WTC11 (cell line): ENCODE results near the gene HPCA. TPM values are rescaled to one million over a fixed set of nuclear protein-coding genes. Genes with fewer than 3 reads are reported as not detected.

ENCODE experiments used
- ATAC-seq: fragments of 200-7000 bp; cut with Tn5 transposase; 2 replicates; pipeline ENCODE4 v1.10.0; 2021; ENCODE audit warnings: mild to moderate bottlenecking, moderate library complexity
- CTCF ChIA-PET: fragments of 300-600 bp; sonication (Branson Sonifier 250); formaldehyde crosslinking; loops from one replicate; lab custom pipeline; 2021; ENCODE audit warnings: antibody characterized with exemption; lab: Charles Lee
- POLR2A ChIA-PET: fragments of 350-600 bp; sonication (Branson Sonifier 250); formaldehyde crosslinking; loops from one replicate; lab custom pipeline; 2021; ENCODE audit warnings: antibody characterized with exemption; lab: Charles Lee
- DNase-seq: peaks from one replicate; pipeline ENCODE4 v3.0.0; 2021; ENCODE audit warnings: low spot score
- H3K27ac Mint-ChIP-seq: 2 replicates; pipeline ENCODE4 v1.8.0; 2021; ENCODE audit warnings: mixed read lengths
- H3K27me3 Mint-ChIP-seq: 2 replicates; pipeline ENCODE4 v1.8.0; 2021; ENCODE audit warnings: low read depth, mild to moderate bottlenecking, moderate library complexity, mixed read lengths
- H3K36me3 Mint-ChIP-seq: 2 replicates; pipeline ENCODE4 v1.8.0; 2021; ENCODE audit warnings: mixed read lengths
- H3K4me1 Mint-ChIP-seq: 2 replicates; pipeline ENCODE4 v1.8.0; 2022; ENCODE audit warnings: mixed read lengths
- H3K4me3 Mint-ChIP-seq: 2 replicates; pipeline ENCODE4 v1.8.0; 2021; ENCODE audit warnings: mild to moderate bottlenecking, moderate library complexity, mixed read lengths
- H3K9me3 Mint-ChIP-seq: 2 replicates; pipeline ENCODE4 v1.8.0; 2021; ENCODE audit warnings: mixed read lengths
- AFF4 ChIP-seq: sonication (generic); formaldehyde crosslinking; IDR thresholded peaks from 2 replicates; pipeline ENCODE4 v1.8.1; 2023; ENCODE audit warnings: mild to moderate bottlenecking, missing genetic modification reagents, borderline replicate concordance
- CREB1 ChIP-seq: sonication (generic); formaldehyde crosslinking; IDR thresholded peaks from 2 replicates; pipeline ENCODE4 v1.8.0; 2023; ENCODE audit warnings: mild to moderate bottlenecking, missing genetic modification reagents
- ESRRA ChIP-seq: sonication (generic); formaldehyde crosslinking; IDR thresholded peaks from 2 replicates; pipeline ENCODE4 v1.8.1; 2022; ENCODE audit warnings: mild to moderate bottlenecking, missing genetic modification reagents, borderline replicate concordance
- FOXK1 ChIP-seq: sonication (generic); formaldehyde crosslinking; IDR thresholded peaks from 2 replicates; pipeline ENCODE4 v1.8.0; 2022; ENCODE audit warnings: mild to moderate bottlenecking, moderate library complexity, missing genetic modification reagents
- HMGA2 ChIP-seq: fragments of 250-450 bp; sonication (Bioruptor Pico); IDR thresholded peaks from 2 replicates; pipeline ENCODE4 v1.4.0; 2021; ENCODE audit warnings: mild to moderate bottlenecking, moderate library complexity
- JAZF1 ChIP-seq: fragments of 250-450 bp; sonication (Bioruptor Pico); IDR thresholded peaks from 2 replicates; pipeline ENCODE4 v1.9.0; 2021; ENCODE audit warnings: moderate library complexity, mild to moderate bottlenecking, inconsistent platforms
- OVOL2 ChIP-seq: fragments of 250-450 bp; sonication (Bioruptor Pico); IDR thresholded peaks from 2 replicates; pipeline ENCODE4 v1.9.0; 2021; ENCODE audit warnings: mild to moderate bottlenecking, borderline replicate concordance
- SMAD4 ChIP-seq: sonication (generic); formaldehyde crosslinking; IDR thresholded peaks from 2 replicates; pipeline ENCODE4 v1.8.0; 2022; ENCODE audit warnings: mild to moderate bottlenecking, missing genetic modification reagents
- SP1 ChIP-seq: sonication (generic); formaldehyde crosslinking; conservative IDR thresholded peaks from 2 replicates; pipeline ENCODE4 v1.8.1; 2022; ENCODE audit warnings: missing genetic modification reagents
- TEAD1 ChIP-seq: sonication (generic); formaldehyde crosslinking; IDR thresholded peaks from 2 replicates; pipeline ENCODE4 v1.8.0; 2022; ENCODE audit warnings: mild to moderate bottlenecking, missing genetic modification reagents
- ZBTB43 ChIP-seq: sonication (generic); formaldehyde crosslinking; IDR thresholded peaks from 2 replicates; pipeline ENCODE4 v1.8.1; 2023; ENCODE audit warnings: mild to moderate bottlenecking, missing genetic modification reagents
- ZNF219 ChIP-seq: sonication (generic); formaldehyde crosslinking; IDR thresholded peaks from 2 replicates; pipeline ENCODE4 v1.8.0; 2023; ENCODE audit warnings: missing genetic modification reagents, mild to moderate bottlenecking, borderline replicate concordance
- ZNF232 ChIP-seq: sonication (generic); formaldehyde crosslinking; IDR thresholded peaks from 2 replicates; pipeline ENCODE4 v1.8.0; 2022; ENCODE audit warnings: mild to moderate bottlenecking, missing genetic modification reagents
- total RNA-seq: library from RNA; stranded (reverse); gene quantifications from 3 replicates; pipeline ENCODE4 v1.2.3, GENCODE V29; 2021
- TF ChIP-seq, protein P1 (sequence below): fragments of 200-600 bp; IDR thresholded peaks from 2 replicates; pipeline ENCODE4 v1.8.0; 2022; ENCODE audit warnings: antibody characterized with exemption
- TF ChIP-seq, protein P2 (sequence below): sonication (generic); formaldehyde crosslinking; IDR thresholded peaks from 2 replicates; pipeline ENCODE4 v1.8.1; 2022; ENCODE audit warnings: mild to moderate bottlenecking, missing genetic modification reagents, moderate library complexity, borderline replicate concordance
- TF ChIP-seq, protein P3 (sequence below): fragments of 250-450 bp; sonication (Bioruptor Pico); IDR thresholded peaks from 2 replicates; pipeline ENCODE4 v1.9.0; 2021; ENCODE audit warnings: mild to moderate bottlenecking
- TF ChIP-seq, protein P4 (sequence below): sonication (generic); formaldehyde crosslinking; IDR thresholded peaks from 2 replicates; pipeline ENCODE4 v1.8.1; 2022; ENCODE audit warnings: low read depth, mild to moderate bottlenecking, moderate library complexity, missing genetic modification reagents, borderline replicate concordance

HPCA gene
- total RNA-seq, 1 experiment from 2014 or later: 1.9 TPM

GRCh38 chr1:32878183-32878582 is 8.1 kb upstream of the HPCA start:
- no peak for ATAC-seq
- Mint-ChIP-seq H3K27ac (no peak overlapping the region; the same call in 1 of the 2 replicates), H3K4me3 (no peak overlapping the region), H3K9me3 (no peaks in the 10 kb centered on the region), H3K36me3 (no peaks in the 10 kb centered on the region), H3K27me3 (peaks cover 2% of the 10 kb centered on the region; the same call in 1 of the 2 replicates), H3K4me1 (peaks cover 26% of the 10 kb centered on the region)
- ChIA-PET CTCF (interaction anchor here (0.7 to 1.9 kb wide), 9 partner anchors 9 to 208 kb away, joined by 3 to 22 read pairs (median 4); partner anchors contain the start of genes AZIN2 and HPCA), POLR2A (no interaction called here)
- TF ChIP-seq TEAD1 (CRISPR knock-in tag): no peak
- no peak for TF ChIP-seq SP1 (CRISPR knock-in tag)
- no peak for TF ChIP-seq FOXK1 (CRISPR knock-in tag)
- TF ChIP-seq ESRRA (CRISPR knock-in tag): no peak
- TF ChIP-seq, protein P1, sequence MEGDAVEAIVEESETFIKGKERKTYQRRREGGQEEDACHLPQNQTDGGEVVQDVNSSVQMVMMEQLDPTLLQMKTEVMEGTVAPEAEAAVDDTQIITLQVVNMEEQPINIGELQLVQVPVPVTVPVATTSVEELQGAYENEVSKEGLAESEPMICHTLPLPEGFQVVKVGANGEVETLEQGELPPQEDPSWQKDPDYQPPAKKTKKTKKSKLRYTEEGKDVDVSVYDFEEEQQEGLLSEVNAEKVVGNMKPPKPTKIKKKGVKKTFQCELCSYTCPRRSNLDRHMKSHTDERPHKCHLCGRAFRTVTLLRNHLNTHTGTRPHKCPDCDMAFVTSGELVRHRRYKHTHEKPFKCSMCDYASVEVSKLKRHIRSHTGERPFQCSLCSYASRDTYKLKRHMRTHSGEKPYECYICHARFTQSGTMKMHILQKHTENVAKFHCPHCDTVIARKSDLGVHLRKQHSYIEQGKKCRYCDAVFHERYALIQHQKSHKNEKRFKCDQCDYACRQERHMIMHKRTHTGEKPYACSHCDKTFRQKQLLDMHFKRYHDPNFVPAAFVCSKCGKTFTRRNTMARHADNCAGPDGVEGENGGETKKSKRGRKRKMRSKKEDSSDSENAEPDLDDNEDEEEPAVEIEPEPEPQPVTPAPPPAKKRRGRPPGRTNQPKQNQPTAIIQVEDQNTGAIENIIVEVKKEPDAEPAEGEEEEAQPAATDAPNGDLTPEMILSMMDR: no peak
- no peak for TF ChIP-seq CREB1 (CRISPR knock-in tag)
- no peak for TF ChIP-seq ZBTB43 (CRISPR knock-in tag)
- TF ChIP-seq, protein P2, sequence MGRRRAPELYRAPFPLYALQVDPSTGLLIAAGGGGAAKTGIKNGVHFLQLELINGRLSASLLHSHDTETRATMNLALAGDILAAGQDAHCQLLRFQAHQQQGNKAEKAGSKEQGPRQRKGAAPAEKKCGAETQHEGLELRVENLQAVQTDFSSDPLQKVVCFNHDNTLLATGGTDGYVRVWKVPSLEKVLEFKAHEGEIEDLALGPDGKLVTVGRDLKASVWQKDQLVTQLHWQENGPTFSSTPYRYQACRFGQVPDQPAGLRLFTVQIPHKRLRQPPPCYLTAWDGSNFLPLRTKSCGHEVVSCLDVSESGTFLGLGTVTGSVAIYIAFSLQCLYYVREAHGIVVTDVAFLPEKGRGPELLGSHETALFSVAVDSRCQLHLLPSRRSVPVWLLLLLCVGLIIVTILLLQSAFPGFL (CRISPR knock-in tag): no peak
- no peak for TF ChIP-seq OVOL2 (CRISPR knock-in tag)
- TF ChIP-seq ZNF232 (CRISPR knock-in tag): no peak
- no peak for TF ChIP-seq JAZF1 (CRISPR knock-in tag)
- no peak for TF ChIP-seq HMGA2 (CRISPR knock-in tag)
- TF ChIP-seq AFF4 (CRISPR knock-in tag): no peak
- TF ChIP-seq, protein P3, sequence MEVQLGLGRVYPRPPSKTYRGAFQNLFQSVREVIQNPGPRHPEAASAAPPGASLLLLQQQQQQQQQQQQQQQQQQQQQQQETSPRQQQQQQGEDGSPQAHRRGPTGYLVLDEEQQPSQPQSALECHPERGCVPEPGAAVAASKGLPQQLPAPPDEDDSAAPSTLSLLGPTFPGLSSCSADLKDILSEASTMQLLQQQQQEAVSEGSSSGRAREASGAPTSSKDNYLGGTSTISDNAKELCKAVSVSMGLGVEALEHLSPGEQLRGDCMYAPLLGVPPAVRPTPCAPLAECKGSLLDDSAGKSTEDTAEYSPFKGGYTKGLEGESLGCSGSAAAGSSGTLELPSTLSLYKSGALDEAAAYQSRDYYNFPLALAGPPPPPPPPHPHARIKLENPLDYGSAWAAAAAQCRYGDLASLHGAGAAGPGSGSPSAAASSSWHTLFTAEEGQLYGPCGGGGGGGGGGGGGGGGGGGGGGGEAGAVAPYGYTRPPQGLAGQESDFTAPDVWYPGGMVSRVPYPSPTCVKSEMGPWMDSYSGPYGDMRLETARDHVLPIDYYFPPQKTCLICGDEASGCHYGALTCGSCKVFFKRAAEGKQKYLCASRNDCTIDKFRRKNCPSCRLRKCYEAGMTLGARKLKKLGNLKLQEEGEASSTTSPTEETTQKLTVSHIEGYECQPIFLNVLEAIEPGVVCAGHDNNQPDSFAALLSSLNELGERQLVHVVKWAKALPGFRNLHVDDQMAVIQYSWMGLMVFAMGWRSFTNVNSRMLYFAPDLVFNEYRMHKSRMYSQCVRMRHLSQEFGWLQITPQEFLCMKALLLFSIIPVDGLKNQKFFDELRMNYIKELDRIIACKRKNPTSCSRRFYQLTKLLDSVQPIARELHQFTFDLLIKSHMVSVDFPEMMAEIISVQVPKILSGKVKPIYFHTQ: no peak
- no peak for DNase-seq

GRCh38 chr1:32878637-32879041 is 7.7 kb upstream of the HPCA start:
- ATAC-seq (no peak), DNase-seq (no peak)
- POLR2A ChIA-PET: no interaction called here
- CTCF ChIA-PET: interaction anchor here (0.7 to 1.9 kb wide), 9 partner anchors 8 to 208 kb away, joined by 3 to 22 read pairs (median 4); partner anchors contain the start of genes AZIN2 and HPCA
- H3K27me3 Mint-ChIP-seq: peaks cover 6% of the 10 kb centered on the region
- H3K9me3 Mint-ChIP-seq: no peaks in the 10 kb centered on the region
- no peaks in the 10 kb centered on the region for H3K36me3 Mint-ChIP-seq
- no peak overlapping the region for H3K4me3 Mint-ChIP-seq
- peaks cover 27% of the 10 kb centered on the region for H3K4me1 Mint-ChIP-seq
- H3K27ac Mint-ChIP-seq: no peak overlapping the region
- TF ChIP-seq AFF4 (CRISPR knock-in tag) (no peak), SMAD4 (CRISPR knock-in tag) (no peak), ZNF219 (CRISPR knock-in tag) (no peak), CREB1 (CRISPR knock-in tag) (no peak)
- TF ChIP-seq, protein P4, sequence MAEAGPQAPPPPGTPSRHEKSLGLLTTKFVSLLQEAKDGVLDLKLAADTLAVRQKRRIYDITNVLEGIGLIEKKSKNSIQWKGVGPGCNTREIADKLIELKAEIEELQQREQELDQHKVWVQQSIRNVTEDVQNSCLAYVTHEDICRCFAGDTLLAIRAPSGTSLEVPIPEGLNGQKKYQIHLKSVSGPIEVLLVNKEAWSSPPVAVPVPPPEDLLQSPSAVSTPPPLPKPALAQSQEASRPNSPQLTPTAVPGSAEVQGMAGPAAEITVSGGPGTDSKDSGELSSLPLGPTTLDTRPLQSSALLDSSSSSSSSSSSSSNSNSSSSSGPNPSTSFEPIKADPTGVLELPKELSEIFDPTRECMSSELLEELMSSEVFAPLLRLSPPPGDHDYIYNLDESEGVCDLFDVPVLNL: no peak
